CD4-positive, alpha-beta T cell treated with Interleukin-6 at 100 ng/mL for 8 hours (primary cell): ENCODE data around the gene MYO9A.

Experiments used
- DNase-seq: peaks from one replicate; pipeline ENCODE4 v3.0.0-alpha.2; 2020; ENCODE audit warnings: mixed read lengths, low spot score

The MYO9A gene

GRCh38 chr15:71809346-71809745 is 308.6 kb downstream of the MYO9A start:
- DNase-seq = no peak

GRCh38 chr15:71808311-71809020 is 309.5 kb downstream of the MYO9A start:
- no peak for DNase-seq

- DNase-seq = no peak
Measured at GRCh38 chr15:71807691-71808091, 310.3 kb downstream of the MYO9A start.

GRCh38 chr15:71807125-71807629 is 310.8 kb downstream of the MYO9A start:
- DNase-seq = no peak

GRCh38 chr15:71806452-71806931 is 311.5 kb downstream of the MYO9A start:
- DNase-seq = no peak

GRCh38 chr15:71804695-71805470 is 313.1 kb downstream of the MYO9A start:
- DNase-seq = no peak

- DNase-seq = no peak
Measured at GRCh38 chr15:71804226-71804625, 313.7 kb downstream of the MYO9A start.

- DNase-seq = no peak
Measured at GRCh38 chr15:71802770-71803169, 315.2 kb downstream of the MYO9A start.

GRCh38 chr15:71801935-71802655 is 315.9 kb downstream of the MYO9A start:
- DNase-seq = no peak

- no peak for DNase-seq
Measured at GRCh38 chr15:71800835-71801745, 316.9 kb downstream of the MYO9A start.

GRCh38 chr15:71800190-71800589 is 317.8 kb downstream of the MYO9A start:
- no peak for DNase-seq

GRCh38 chr15:71798641-71799040 is 319.3 kb downstream of the MYO9A start:
- no peak for DNase-seq

GRCh38 chr15:71792521-71792920 is 325.4 kb downstream of the MYO9A start:
- DNase-seq = no peak

- no peak for DNase-seq
Measured at GRCh38 chr15:71791975-71792374, 326.0 kb downstream of the MYO9A start.

- no peak for DNase-seq
Measured at GRCh38 chr15:71790081-71790480, 327.9 kb downstream of the MYO9A start.

- no peak for DNase-seq
Measured at GRCh38 chr15:71789616-71790015, 328.3 kb downstream of the MYO9A start.

GRCh38 chr15:71788646-71789579 is 329.0 kb downstream of the MYO9A start:
- no peak for DNase-seq

- no peak for DNase-seq
Measured at GRCh38 chr15:71786673-71787072, 331.3 kb downstream of the MYO9A start.

GRCh38 chr15:71785996-71786395 is 332.0 kb downstream of the MYO9A start:
- DNase-seq = no peak

GRCh38 chr15:71784719-71785118 is 333.2 kb downstream of the MYO9A start:
- DNase-seq = no peak
